Choroid plexus epithelial cell (primary cell): Measurements from ENCODE around the gene DNAH12.
"Not testable (repeated sequence)": the region's sequence is repeated elsewhere in the genome, so short reads cannot be mapped to it uniquely, and the experiment has no call there.

Source experiments
- DNase-seq: peaks from one replicate; pipeline ENCODE4 v3.0.0-alpha.2; 2010; ENCODE audit warnings: low read depth
- H3K4me3 ChIP-seq: 2 replicates; pipeline ENCODE4 v1.5.1; 2011; ENCODE audit warnings: low read depth, mild to moderate bottlenecking, control low read depth, low read length, moderate library complexity
- TF ChIP-seq, protein P1 (sequence below): conservative IDR thresholded peaks from 2 replicates; pipeline ENCODE4 v1.5.1; 2011; ENCODE audit warnings: low read depth, mild to moderate bottlenecking, control low read depth, inconsistent platforms, low read length, moderate library complexity

The DNAH12 gene

GRCh38 chr3:57354768-57355167 is 189.4 kb downstream of the DNAH12 start:
- TF ChIP-seq, protein P1, sequence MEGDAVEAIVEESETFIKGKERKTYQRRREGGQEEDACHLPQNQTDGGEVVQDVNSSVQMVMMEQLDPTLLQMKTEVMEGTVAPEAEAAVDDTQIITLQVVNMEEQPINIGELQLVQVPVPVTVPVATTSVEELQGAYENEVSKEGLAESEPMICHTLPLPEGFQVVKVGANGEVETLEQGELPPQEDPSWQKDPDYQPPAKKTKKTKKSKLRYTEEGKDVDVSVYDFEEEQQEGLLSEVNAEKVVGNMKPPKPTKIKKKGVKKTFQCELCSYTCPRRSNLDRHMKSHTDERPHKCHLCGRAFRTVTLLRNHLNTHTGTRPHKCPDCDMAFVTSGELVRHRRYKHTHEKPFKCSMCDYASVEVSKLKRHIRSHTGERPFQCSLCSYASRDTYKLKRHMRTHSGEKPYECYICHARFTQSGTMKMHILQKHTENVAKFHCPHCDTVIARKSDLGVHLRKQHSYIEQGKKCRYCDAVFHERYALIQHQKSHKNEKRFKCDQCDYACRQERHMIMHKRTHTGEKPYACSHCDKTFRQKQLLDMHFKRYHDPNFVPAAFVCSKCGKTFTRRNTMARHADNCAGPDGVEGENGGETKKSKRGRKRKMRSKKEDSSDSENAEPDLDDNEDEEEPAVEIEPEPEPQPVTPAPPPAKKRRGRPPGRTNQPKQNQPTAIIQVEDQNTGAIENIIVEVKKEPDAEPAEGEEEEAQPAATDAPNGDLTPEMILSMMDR = no peak
- H3K4me3 ChIP-seq = no peak overlapping the region
- DNase-seq = no peak

DNA sequence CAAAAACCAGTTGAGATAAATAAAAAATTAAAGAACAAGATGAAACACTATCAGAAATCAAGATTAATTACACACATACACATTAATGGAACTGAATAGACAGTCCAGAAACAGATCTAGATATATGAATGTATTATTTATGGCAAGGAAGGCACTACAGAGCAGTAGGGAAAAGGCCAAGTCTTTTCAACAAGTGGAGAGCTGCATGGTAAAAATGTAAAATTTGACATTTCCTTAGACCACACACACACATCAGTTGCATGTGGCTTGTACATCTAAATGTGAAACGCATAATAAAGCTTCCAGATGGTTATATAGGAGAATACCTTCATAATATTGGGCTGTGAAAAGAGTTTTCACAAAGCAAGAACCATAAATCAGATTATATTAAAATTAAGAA is 193.9 kb downstream of the DNAH12 start:
- TF ChIP-seq, protein P1 = no peak
- DNase-seq = no peak
- no peak overlapping the region for H3K4me3 ChIP-seq

DNA sequence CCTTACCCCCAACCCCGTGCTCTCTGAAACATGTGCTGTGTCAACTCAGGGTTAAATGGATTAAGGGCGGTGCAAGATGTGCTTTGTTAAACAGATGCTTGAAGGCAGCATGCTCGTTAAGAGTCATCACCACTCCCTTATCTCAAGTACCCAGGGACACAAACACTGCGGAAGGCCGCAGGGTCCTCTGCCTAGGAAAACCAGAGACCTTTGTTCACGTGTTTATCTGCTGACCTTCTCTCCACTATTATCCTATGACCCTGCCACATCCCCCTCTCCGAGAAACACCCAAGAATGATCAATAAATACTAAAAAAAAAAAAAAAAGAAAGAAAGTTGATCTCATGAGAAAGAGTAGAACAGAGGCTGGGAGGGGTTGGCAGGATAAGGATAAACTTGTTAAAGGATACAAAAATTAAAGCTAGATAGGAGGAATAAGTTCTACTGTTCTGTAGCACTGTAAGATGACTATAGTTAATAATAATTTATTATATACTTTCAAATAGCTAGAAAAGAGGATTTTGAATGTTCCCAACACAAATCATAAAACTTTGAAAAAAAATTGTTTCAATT is 205.0 kb downstream of the DNAH12 start:
- not testable (repeated sequence) for H3K4me3 ChIP-seq, DNase-seq

GRCh38 chr3:57338272-57339070 is 205.7 kb downstream of the DNAH12 start:
- DNase-seq, H3K4me3 ChIP-seq: not testable (repeated sequence)

DNA sequence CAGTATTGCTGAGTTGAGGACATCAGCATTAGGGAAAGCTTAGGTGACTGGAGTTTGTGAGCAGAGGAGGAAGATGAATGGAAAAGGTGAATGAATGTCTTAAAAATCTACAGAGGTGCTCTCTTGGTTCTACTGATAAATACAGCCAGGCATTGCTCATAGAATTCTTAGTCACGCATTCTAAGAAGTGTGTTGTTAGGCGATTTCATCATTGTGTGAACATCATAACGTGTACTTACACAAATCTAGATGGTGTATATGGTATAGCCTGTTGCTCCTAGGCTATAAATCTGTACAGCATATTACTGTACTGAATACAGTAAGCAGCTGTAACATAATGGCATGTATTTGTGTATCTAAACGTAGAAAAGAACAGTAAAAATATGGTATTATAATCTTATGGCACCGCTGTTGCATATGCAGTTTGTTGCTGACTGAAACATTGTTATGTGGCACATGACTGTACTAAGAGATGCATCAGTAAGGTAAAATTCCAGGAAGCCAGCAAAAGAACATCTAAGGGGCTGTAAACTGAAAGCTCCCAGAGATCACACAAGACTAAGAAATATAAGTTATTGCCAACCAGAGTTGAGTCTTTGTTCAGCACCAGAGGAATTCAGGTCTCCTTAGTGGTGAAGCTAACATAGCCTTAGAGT is 208.7 kb downstream of the DNAH12 start:
- TF ChIP-seq, protein P1 = no peak

DNA sequence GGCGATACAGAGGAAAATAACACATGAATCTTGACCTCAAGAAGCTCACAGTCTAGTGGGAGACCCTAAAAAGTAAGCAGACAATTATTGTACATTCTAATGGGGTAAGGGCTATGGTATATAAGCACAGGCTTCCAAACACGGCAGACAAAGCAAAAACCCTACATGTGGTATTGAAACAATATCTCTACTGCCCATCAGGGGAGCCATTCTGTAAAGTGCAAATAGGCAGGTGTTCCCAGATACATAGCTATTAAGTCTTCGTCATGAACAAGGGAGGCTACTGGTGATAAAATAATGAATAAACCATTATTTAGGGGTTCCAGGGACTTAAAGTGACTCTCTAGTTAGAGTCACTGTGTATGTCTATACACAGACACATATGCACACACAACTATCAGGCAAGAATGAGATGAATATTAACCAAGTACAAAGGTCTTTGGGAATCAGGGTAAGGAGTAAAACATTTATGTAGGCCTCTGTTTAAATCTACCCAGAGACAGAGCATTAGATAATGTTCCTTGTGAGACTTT is 213.0 kb downstream of the DNAH12 start:
- H3K4me3 ChIP-seq = no peak overlapping the region
- DNase-seq = peak; percentile 2
- TF ChIP-seq, protein P1 = no peak

More for the DNA sequence above, 208.7 kb downstream of the DNAH12 start:
- H3K4me3 ChIP-seq = no peak overlapping the region
- no peak for DNase-seq

DNA sequence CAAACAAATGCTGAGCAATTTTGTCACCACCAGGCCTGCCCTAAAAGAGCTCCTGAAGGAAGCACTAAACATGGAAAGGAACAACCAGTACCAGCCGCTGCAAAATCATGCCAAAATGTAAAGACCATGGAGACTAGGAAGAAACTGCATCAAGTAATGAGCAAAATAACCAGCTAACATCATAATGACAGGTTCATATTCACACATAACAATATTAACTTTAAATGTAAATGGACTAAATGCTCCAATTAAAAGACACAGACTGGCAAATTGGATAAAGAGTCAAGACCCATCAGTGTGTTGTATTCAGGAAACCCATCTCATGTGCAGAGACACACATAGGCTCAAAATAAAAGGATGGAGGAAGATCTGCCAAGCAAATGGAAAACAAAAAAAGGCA is 217.6 kb downstream of the DNAH12 start:
- DNase-seq, H3K4me3 ChIP-seq: not testable (repeated sequence)

DNA sequence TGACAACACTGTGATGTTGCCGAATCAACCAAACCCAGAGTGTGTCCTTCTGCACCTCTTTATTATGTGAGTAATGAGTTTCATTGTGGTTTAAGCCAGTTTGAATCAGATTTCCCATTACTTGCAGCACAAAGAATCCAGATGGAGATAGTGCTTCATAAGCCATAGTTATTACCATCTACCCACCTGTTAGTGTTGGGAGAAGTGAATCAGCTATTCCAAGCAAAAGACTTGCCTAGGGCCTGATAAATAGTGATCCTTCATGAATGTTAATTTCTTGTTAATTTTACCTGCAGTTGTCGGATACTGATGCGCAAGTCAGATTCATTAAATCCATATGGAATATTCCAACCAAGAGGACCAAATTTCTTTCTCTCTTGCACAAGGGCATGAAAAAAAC is 229.9 kb downstream of the DNAH12 start:
- no peak overlapping the region for H3K4me3 ChIP-seq
- DNase-seq = no peak
- TF ChIP-seq, protein P1 = no peak
